H1 (cell line): Measurements from ENCODE around the gene PLXNA4. TPM values are rescaled to one million over a fixed set of nuclear protein-coding genes. Genes with fewer than 3 reads are reported as not detected.

Experiments used
- EP300 ChIP-seq, 2 experiments: IDR thresholded peaks; 1 replicate in 1 of 2; 2 replicates in 1 of 2; pipeline ENCODE4 v1.6.1; 2011 to 2012; ENCODE audit warnings: low read depth in 2 of 2, low read length in 2 of 2, mild to moderate bottlenecking in 2 of 2, borderline replicate concordance in 1 of 2, inconsistent platforms in 1 of 2, moderate library complexity in 1 of 2
- RBBP5 ChIP-seq: IDR thresholded peaks from 2 replicates; pipeline ENCODE4 v1.7.1; 2012; ENCODE audit warnings: low read depth, mild to moderate bottlenecking, inconsistent platforms, low read length, moderate library complexity, borderline replicate concordance
- RNF2 ChIP-seq: fragments of 200-900, 300-1000 bp; sonication (generic); IDR thresholded peaks from 2 replicates; pipeline ENCODE4 v1.7.1; 2016; ENCODE audit warnings: borderline replicate concordance, low read depth, mild to moderate bottlenecking, antibody characterized with exemption, low read length; ENCODE audit not compliant: poor library complexity, severe bottlenecking; ENCODE audit errors: missing control alignments
- SIN3A ChIP-seq, 2 experiments: IDR thresholded peaks in 1 of 2; conservative IDR thresholded peaks in 1 of 2; 2 replicates each; pipeline ENCODE4 v1.6.1; 2011 to 2012; ENCODE audit warnings: low read length in 2 of 2, improper control_type of control experiment in 1 of 2, low read depth in 1 of 2, mild to moderate bottlenecking in 1 of 2
- SP4 ChIP-seq: IDR thresholded peaks from 2 replicates; pipeline ENCODE4 v1.6.1; 2012; ENCODE audit warnings: low read length, inconsistent platforms
- SRF ChIP-seq: IDR thresholded peaks from 2 replicates; pipeline ENCODE4 v1.6.1; 2011; ENCODE audit warnings: mild to moderate bottlenecking, low read depth, low read length, moderate library complexity
- polyA plus RNA-seq, 7 experiments: library from polyadenylated mRNA; depleted of rRNA in 3 of 7; stranded (reverse) in 5 of 7; unstranded in 2 of 7; fragments of >200 nt in 5 of 7; fragments of 200-250 nt in 2 of 7; gene quantifications; 1 replicate in 5 of 7; 2 replicates in 1 of 7; 4 replicates in 1 of 7; pipeline versions ENCODE4 v1.2.1 to v1.2.3, GENCODE V29; 2011 to 2013; ENCODE audit warnings: missing spikeins in 2 of 7, mixed read lengths in 2 of 7
- total RNA-seq: library from RNA; stranded (reverse); fragmentation: NEBNext Ultra II Directional; extraction: Animal tissue kit (Norgen Biotek cat#: 25700); gene quantifications from 2 replicates; pipeline ENCODE4 v1.2.1, GENCODE V29; 2021
- TF ChIP-seq, protein P1 (sequence below): fragments of 300-600 bp; sonication (generic); IDR thresholded peaks from 2 replicates; pipeline ENCODE4 v1.7.1; 2012; ENCODE audit warnings: low read length, moderate library complexity, mild to moderate bottlenecking, inconsistent platforms; ENCODE audit not compliant: insufficient replicate concordance

Gene PLXNA4
- total and polyA plus RNA-seq, 2 of the 8 experiments (the other 6 are each of a cell fraction or from before 2014, with no cell fraction given): 0.76 to 0.79 TPM

DNA sequence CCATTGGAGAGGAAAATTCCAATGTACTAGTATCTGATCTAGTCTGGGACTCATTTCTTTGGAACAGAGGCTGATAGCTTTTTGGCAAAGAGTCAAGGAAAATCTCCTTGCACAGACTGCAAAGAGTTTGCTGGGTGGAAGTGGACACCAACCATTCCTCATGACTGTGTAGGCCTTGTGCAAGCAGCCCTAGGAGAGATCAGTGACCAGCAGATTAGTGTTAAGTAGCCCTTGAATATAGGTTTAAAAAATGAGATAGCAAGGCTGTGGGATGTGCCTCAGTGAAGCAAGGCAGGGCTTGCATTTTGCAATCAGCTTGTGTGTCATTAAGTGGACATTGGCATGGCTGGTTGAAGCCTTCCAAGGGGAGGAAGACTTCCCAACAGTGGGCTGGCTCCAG, 341.6 kb downstream of the PLXNA4 start (continued):
- TF ChIP-seq, protein P1, sequence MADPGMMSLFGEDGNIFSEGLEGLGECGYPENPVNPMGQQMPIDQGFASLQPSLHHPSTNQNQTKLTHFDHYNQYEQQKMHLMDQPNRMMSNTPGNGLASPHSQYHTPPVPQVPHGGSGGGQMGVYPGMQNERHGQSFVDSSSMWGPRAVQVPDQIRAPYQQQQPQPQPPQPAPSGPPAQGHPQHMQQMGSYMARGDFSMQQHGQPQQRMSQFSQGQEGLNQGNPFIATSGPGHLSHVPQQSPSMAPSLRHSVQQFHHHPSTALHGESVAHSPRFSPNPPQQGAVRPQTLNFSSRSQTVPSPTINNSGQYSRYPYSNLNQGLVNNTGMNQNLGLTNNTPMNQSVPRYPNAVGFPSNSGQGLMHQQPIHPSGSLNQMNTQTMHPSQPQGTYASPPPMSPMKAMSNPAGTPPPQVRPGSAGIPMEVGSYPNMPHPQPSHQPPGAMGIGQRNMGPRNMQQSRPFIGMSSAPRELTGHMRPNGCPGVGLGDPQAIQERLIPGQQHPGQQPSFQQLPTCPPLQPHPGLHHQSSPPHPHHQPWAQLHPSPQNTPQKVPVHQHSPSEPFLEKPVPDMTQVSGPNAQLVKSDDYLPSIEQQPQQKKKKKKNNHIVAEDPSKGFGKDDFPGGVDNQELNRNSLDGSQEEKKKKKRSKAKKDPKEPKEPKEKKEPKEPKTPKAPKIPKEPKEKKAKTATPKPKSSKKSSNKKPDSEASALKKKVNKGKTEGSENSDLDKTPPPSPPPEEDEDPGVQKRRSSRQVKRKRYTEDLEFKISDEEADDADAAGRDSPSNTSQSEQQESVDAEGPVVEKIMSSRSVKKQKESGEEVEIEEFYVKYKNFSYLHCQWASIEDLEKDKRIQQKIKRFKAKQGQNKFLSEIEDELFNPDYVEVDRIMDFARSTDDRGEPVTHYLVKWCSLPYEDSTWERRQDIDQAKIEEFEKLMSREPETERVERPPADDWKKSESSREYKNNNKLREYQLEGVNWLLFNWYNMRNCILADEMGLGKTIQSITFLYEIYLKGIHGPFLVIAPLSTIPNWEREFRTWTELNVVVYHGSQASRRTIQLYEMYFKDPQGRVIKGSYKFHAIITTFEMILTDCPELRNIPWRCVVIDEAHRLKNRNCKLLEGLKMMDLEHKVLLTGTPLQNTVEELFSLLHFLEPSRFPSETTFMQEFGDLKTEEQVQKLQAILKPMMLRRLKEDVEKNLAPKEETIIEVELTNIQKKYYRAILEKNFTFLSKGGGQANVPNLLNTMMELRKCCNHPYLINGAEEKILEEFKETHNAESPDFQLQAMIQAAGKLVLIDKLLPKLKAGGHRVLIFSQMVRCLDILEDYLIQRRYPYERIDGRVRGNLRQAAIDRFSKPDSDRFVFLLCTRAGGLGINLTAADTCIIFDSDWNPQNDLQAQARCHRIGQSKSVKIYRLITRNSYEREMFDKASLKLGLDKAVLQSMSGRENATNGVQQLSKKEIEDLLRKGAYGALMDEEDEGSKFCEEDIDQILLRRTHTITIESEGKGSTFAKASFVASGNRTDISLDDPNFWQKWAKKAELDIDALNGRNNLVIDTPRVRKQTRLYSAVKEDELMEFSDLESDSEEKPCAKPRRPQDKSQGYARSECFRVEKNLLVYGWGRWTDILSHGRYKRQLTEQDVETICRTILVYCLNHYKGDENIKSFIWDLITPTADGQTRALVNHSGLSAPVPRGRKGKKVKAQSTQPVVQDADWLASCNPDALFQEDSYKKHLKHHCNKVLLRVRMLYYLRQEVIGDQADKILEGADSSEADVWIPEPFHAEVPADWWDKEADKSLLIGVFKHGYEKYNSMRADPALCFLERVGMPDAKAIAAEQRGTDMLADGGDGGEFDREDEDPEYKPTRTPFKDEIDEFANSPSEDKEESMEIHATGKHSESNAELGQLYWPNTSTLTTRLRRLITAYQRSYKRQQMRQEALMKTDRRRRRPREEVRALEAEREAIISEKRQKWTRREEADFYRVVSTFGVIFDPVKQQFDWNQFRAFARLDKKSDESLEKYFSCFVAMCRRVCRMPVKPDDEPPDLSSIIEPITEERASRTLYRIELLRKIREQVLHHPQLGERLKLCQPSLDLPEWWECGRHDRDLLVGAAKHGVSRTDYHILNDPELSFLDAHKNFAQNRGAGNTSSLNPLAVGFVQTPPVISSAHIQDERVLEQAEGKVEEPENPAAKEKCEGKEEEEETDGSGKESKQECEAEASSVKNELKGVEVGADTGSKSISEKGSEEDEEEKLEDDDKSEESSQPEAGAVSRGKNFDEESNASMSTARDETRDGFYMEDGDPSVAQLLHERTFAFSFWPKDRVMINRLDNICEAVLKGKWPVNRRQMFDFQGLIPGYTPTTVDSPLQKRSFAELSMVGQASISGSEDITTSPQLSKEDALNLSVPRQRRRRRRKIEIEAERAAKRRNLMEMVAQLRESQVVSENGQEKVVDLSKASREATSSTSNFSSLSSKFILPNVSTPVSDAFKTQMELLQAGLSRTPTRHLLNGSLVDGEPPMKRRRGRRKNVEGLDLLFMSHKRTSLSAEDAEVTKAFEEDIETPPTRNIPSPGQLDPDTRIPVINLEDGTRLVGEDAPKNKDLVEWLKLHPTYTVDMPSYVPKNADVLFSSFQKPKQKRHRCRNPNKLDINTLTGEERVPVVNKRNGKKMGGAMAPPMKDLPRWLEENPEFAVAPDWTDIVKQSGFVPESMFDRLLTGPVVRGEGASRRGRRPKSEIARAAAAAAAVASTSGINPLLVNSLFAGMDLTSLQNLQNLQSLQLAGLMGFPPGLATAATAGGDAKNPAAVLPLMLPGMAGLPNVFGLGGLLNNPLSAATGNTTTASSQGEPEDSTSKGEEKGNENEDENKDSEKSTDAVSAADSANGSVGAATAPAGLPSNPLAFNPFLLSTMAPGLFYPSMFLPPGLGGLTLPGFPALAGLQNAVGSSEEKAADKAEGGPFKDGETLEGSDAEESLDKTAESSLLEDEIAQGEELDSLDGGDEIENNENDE: no peak
- TF ChIP-seq SP4 (no peak), EP300 (IDR thresholded peaks at IDR 0.05; ENCODE audit: borderline replicate concordance in 1 of 2, low read depth in 2 of 2, low read length in 2 of 2) (no peak), SRF (no peak), RNF2 (no peak), SIN3A (conservative IDR thresholded peaks at IDR 0.05 in 1 of 2, IDR thresholded peaks at IDR 0.05 in 1 of 2; ENCODE audit: low read depth in 1 of 2, low read length in 2 of 2) (no peak), RBBP5 (no peak)
